Renal pelvis (tissue), 4 donors: ENCODE measurements around the gene DYNC1LI1. TPM values are rescaled to one million over a fixed set of nuclear protein-coding genes. Genes with fewer than 3 reads are reported as not detected.
"Not testable (repeated sequence)": the region's sequence is repeated elsewhere in the genome, so short reads cannot be mapped to it uniquely, and the experiment has no call there.

ENCODE experiments used
- DNase-seq: peaks from one replicate; pipeline ENCODE4 v3.0.0-alpha.2; 2013
- polyA plus RNA-seq, 3 donors: library from polyadenylated mRNA; unstranded; fragments of 120-200 nt; gene quantifications; one replicate each; pipeline ENCODE4 v1.2.1, GENCODE V29; 2013; ENCODE audit not compliant: insufficient read length in 3 of 3

DYNC1LI1 gene
- polyA plus RNA-seq, 3 donors, result 34.5 to 36.4 (median 35.9) TPM

GRCh38 chr3:32592696-32593353 lies 22.2 kb upstream of the DYNC1LI1 start:
- no peak for DNase-seq

- DNase-seq, result no peak
Measured at GRCh38 chr3:32592011-32592410, 21.4 kb upstream of the DYNC1LI1 start.

- peak; percentile 42 for DNase-seq
Measured at GRCh38 chr3:32591186-32591585, 20.5 kb upstream of the DYNC1LI1 start.

GRCh38 chr3:32586356-32586755 lies 15.7 kb upstream of the DYNC1LI1 start:
- DNase-seq, result no peak

GRCh38 chr3:32584660-32585059 lies 14.0 kb upstream of the DYNC1LI1 start:
- no peak for DNase-seq

GRCh38 chr3:32583708-32584107 lies 13.1 kb upstream of the DYNC1LI1 start:
- no peak for DNase-seq

GRCh38 chr3:32578669-32579068 lies 8.0 kb upstream of the DYNC1LI1 start:
- DNase-seq, result not testable (repeated sequence)

GRCh38 chr3:32577581-32578556 lies 7.2 kb upstream of the DYNC1LI1 start:
- DNase-seq, result no peak

- DNase-seq, result no peak
Measured at GRCh38 chr3:32577174-32577573, 6.5 kb upstream of the DYNC1LI1 start.

GRCh38 chr3:32575451-32576113 lies 4.9 kb upstream of the DYNC1LI1 start:
- DNase-seq, result no peak

GRCh38 chr3:32571192-32571485 lies 481 bp upstream of the DYNC1LI1 start:
- no peak for DNase-seq

- peak; percentile 52 for DNase-seq
Measured at GRCh38 chr3:32569540-32570420, 878 bp downstream of the DYNC1LI1 start.

- no peak for DNase-seq
Measured at GRCh38 chr3:32568953-32569352, 1.7 kb downstream of the DYNC1LI1 start.

- DNase-seq, result no peak
Measured at GRCh38 chr3:32564195-32564594, 6.5 kb downstream of the DYNC1LI1 start.

GRCh38 chr3:32562640-32563039 lies 8.0 kb downstream of the DYNC1LI1 start:
- DNase-seq, result no peak

GRCh38 chr3:32557640-32558352 lies 12.9 kb downstream of the DYNC1LI1 start:
- DNase-seq, result no peak

GRCh38 chr3:32556332-32556731 lies 14.3 kb downstream of the DYNC1LI1 start:
- DNase-seq, result no peak

GRCh38 chr3:32553973-32554372 lies 16.7 kb downstream of the DYNC1LI1 start:
- no peak for DNase-seq

GRCh38 chr3:32553459-32553858 lies 17.2 kb downstream of the DYNC1LI1 start:
- DNase-seq, result no peak

GRCh38 chr3:32552013-32552412 lies 18.6 kb downstream of the DYNC1LI1 start:
- no peak for DNase-seq

- no peak for DNase-seq
Measured at GRCh38 chr3:32551496-32551895, 19.2 kb downstream of the DYNC1LI1 start.
